Neutrophil (primary cell): ENCODE data around the gene MCM8.

Source experiments
- H3K27ac ChIP-seq: fragments of 200-600 bp; sonication (generic); 2 replicates; pipeline ENCODE4 v1.5.1; 2016; ENCODE audit warnings: mild to moderate bottlenecking, moderate library complexity
- H3K27me3 ChIP-seq: fragments of 200-600 bp; sonication (generic); 2 replicates; pipeline ENCODE4 v1.6.0; 2016; ENCODE audit warnings: mild to moderate bottlenecking
- H3K36me3 ChIP-seq: fragments of 200-600 bp; sonication (generic); 2 replicates; pipeline ENCODE4 v1.5.1; 2017
- H3K4me1 ChIP-seq, 2 experiments: fragments of 200-600 bp in 1 of 2; sonication (generic) in 1 of 2; 1 replicate in 1 of 2; 2 replicates in 1 of 2; pipeline versions ENCODE4 v1.5.1 to v1.6.1; 2013 to 2016; ENCODE audit warnings: low read depth in 1 of 2, low read length in 1 of 2, mild to moderate bottlenecking in 1 of 2, moderate library complexity in 1 of 2; ENCODE audit not compliant: control insufficient read depth in 1 of 2, insufficient read depth in 1 of 2
- H3K4me3 ChIP-seq, 2 experiments: fragments of 200-600 bp in 1 of 2; sonication (generic) in 1 of 2; 1 replicate in 1 of 2; 2 replicates in 1 of 2; pipeline ENCODE4 v1.5.1; 2013 to 2016; ENCODE audit warnings: low read depth in 1 of 2, low read length in 1 of 2, mild to moderate bottlenecking in 1 of 2, moderate library complexity in 1 of 2
- H3K9me3 ChIP-seq: fragments of 200-600 bp; sonication (generic); 2 replicates; pipeline ENCODE4 v1.5.1; 2016
- CTCF ChIP-seq: fragments of 200-600 bp; sonication (generic); IDR thresholded peaks from 2 replicates; pipeline ENCODE4 v1.5.1; 2016; ENCODE audit warnings: antibody characterized with exemption

MCM8 gene

GRCh38 chr20:6012179-6012578 is 61.7 kb downstream of the MCM8 start:
- no peak for TF ChIP-seq CTCF
- Histone ChIP-seq H3K27me3 (no peaks in the 10 kb centered on the region), H3K36me3 (peaks cover 28% of the 10 kb centered on the region), H3K4me3 (no peak overlapping the region), H3K4me1 (peaks cover 19 to 26% of the 10 kb centered on the region in 2 experiments), H3K27ac (no peak overlapping the region), H3K9me3 (no peaks in the 10 kb centered on the region)

GRCh38 chr20:6014017-6014416 is 63.6 kb downstream of the MCM8 start:
- no peak overlapping the region for H3K4me3 ChIP-seq
- H3K27ac ChIP-seq = no peak overlapping the region
- H3K27me3 ChIP-seq = no peaks in the 10 kb centered on the region
- peaks cover under 1 to 9% of the 10 kb centered on the region in 2 experiments for H3K4me1 ChIP-seq
- H3K36me3 ChIP-seq = peaks cover 28% of the 10 kb centered on the region
- no peak for TF ChIP-seq CTCF
- no peaks in the 10 kb centered on the region for H3K9me3 ChIP-seq

GRCh38 chr20:6014957-6015356 is 64.5 kb downstream of the MCM8 start:
- Histone ChIP-seq H3K27ac (no peak overlapping the region), H3K27me3 (no peaks in the 10 kb centered on the region), H3K4me1 (peaks cover 0 to 4% of the 10 kb centered on the region in 2 experiments), H3K4me3 (no peak overlapping the region), H3K9me3 (no peaks in the 10 kb centered on the region), H3K36me3 (peaks cover 28% of the 10 kb centered on the region)
- no peak for TF ChIP-seq CTCF

GRCh38 chr20:6017467-6017866 is 67.0 kb downstream of the MCM8 start:
- Histone ChIP-seq H3K36me3 (peaks cover 19% of the 10 kb centered on the region), H3K27ac (no peak overlapping the region), H3K4me3 (no peak overlapping the region), H3K4me1 (no peaks in the 10 kb centered on the region), H3K27me3 (no peaks in the 10 kb centered on the region), H3K9me3 (no peaks in the 10 kb centered on the region)
- no peak for TF ChIP-seq CTCF

GRCh38 chr20:6017880-6018279 is 67.4 kb downstream of the MCM8 start:
- no peak for TF ChIP-seq CTCF

GRCh38 chr20:6024768-6025167 is 74.3 kb downstream of the MCM8 start:
- Histone ChIP-seq H3K27me3 (no peaks in the 10 kb centered on the region), H3K36me3 (peaks cover 19% of the 10 kb centered on the region), H3K4me1 (peaks cover 3 to 5% of the 10 kb centered on the region in 2 experiments), H3K9me3 (no peaks in the 10 kb centered on the region), H3K4me3 (no peak overlapping the region), H3K27ac (no peak overlapping the region)
- no peak for TF ChIP-seq CTCF

More at GRCh38 chr20:6017880-6018279, 67.4 kb downstream of the MCM8 start:
- no peaks in the 10 kb centered on the region for H3K4me1 ChIP-seq
- H3K9me3 ChIP-seq = no peaks in the 10 kb centered on the region
- no peaks in the 10 kb centered on the region for H3K27me3 ChIP-seq
- peaks cover 16% of the 10 kb centered on the region for H3K36me3 ChIP-seq
- H3K4me3 ChIP-seq = no peak overlapping the region
- H3K27ac ChIP-seq = no peak overlapping the region
